Keratinocyte (primary cell): Measurements from ENCODE around the gene RANBP3L.

Experiments
- EZH2 ChIP-seq: IDR thresholded peaks from one replicate; pipeline ENCODE4 v1.6.1; 2012; ENCODE audit warnings: inconsistent platforms, mild to moderate bottlenecking, low read length, moderate library complexity
- TF ChIP-seq, protein P1 (sequence below), 3 experiments: IDR thresholded peaks in 1 of 3; conservative IDR thresholded peaks in 1 of 3; optimal IDR thresholded peaks in 1 of 3; 2 replicates in 2 of 3; 3 replicates in 1 of 3; pipeline versions ENCODE3 to v1.5.1; 2011; ENCODE audit warnings: low read length in 3 of 3, mild to moderate bottlenecking in 3 of 3, moderate library complexity in 2 of 3, control low read depth in 1 of 3, inconsistent platforms in 1 of 3; ENCODE audit not compliant: insufficient read depth in 2 of 3; ENCODE audit errors: extremely low read depth in 1 of 3

- TF ChIP-seq, protein P1, sequence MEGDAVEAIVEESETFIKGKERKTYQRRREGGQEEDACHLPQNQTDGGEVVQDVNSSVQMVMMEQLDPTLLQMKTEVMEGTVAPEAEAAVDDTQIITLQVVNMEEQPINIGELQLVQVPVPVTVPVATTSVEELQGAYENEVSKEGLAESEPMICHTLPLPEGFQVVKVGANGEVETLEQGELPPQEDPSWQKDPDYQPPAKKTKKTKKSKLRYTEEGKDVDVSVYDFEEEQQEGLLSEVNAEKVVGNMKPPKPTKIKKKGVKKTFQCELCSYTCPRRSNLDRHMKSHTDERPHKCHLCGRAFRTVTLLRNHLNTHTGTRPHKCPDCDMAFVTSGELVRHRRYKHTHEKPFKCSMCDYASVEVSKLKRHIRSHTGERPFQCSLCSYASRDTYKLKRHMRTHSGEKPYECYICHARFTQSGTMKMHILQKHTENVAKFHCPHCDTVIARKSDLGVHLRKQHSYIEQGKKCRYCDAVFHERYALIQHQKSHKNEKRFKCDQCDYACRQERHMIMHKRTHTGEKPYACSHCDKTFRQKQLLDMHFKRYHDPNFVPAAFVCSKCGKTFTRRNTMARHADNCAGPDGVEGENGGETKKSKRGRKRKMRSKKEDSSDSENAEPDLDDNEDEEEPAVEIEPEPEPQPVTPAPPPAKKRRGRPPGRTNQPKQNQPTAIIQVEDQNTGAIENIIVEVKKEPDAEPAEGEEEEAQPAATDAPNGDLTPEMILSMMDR (optimal IDR thresholded peaks at IDR 0.05 in 1 of 3, IDR thresholded peaks at IDR 0.05 in 1 of 3, conservative IDR thresholded peaks at IDR 0.05 in 1 of 3; ENCODE audit: extremely low read depth in 1 of 3, insufficient read depth in 2 of 3, low read length in 3 of 3), result peak; percentile 54 to 74 (median 63)
- no peak for TF ChIP-seq EZH2
Observed at GRCh38 chr5:36305571-36306326, 4.0 kb upstream of the RANBP3L start.
